HFFc6 (cell line): ENCODE data around the gene GLT6D1. TPM values are rescaled to one million over a fixed set of nuclear protein-coding genes. Genes with fewer than 3 reads are reported as not detected.

Source experiments
- DNase-seq: peaks from one replicate; pipeline ENCODE4 v3.0.0-alpha.2; 2018
- H3K27ac Mint-ChIP-seq: 2 replicates; pipeline ENCODE4 v1.8.0; 2020; ENCODE audit warnings: mild to moderate bottlenecking, mixed read lengths
- H3K27me3 Mint-ChIP-seq: 2 replicates; pipeline ENCODE4 v1.8.0; 2021; ENCODE audit warnings: mild to moderate bottlenecking, moderate library complexity, mixed read lengths; ENCODE audit not compliant: insufficient read depth
- H3K36me3 Mint-ChIP-seq: 2 replicates; pipeline ENCODE4 v1.8.0; 2021; ENCODE audit warnings: low read depth, mixed read lengths
- H3K4me1 Mint-ChIP-seq: 2 replicates; pipeline ENCODE4 v1.8.0; 2020; ENCODE audit warnings: low read depth, mixed read lengths
- H3K4me3 Mint-ChIP-seq: 2 replicates; pipeline ENCODE4 v1.8.0; 2020; ENCODE audit warnings: mild to moderate bottlenecking, moderate library complexity, mixed read lengths
- H3K9me3 Mint-ChIP-seq: 2 replicates; pipeline ENCODE4 v1.8.0; 2020; ENCODE audit warnings: mild to moderate bottlenecking, mixed read lengths
- total RNA-seq, 6 experiments: library from RNA; stranded (reverse); fragmentation: NEBNext Ultra II Directional; extraction: Animal tissue kit (Norgen Biotek cat#: 25700); gene quantifications; 2 replicates in 1 of 6; 3 replicates in 5 of 6; pipeline ENCODE4 v1.2.3, GENCODE V29; 2021
- TF ChIP-seq, protein P1 (sequence below): fragments of 200-600 bp; sonication (generic); IDR thresholded peaks from 2 replicates; pipeline ENCODE4 v1.5.0; 2021; ENCODE audit warnings: antibody characterized with exemption, mild to moderate bottlenecking

Gene GLT6D1
- total RNA-seq, 6 experiments from 2014 or later, result not detected

DNA sequence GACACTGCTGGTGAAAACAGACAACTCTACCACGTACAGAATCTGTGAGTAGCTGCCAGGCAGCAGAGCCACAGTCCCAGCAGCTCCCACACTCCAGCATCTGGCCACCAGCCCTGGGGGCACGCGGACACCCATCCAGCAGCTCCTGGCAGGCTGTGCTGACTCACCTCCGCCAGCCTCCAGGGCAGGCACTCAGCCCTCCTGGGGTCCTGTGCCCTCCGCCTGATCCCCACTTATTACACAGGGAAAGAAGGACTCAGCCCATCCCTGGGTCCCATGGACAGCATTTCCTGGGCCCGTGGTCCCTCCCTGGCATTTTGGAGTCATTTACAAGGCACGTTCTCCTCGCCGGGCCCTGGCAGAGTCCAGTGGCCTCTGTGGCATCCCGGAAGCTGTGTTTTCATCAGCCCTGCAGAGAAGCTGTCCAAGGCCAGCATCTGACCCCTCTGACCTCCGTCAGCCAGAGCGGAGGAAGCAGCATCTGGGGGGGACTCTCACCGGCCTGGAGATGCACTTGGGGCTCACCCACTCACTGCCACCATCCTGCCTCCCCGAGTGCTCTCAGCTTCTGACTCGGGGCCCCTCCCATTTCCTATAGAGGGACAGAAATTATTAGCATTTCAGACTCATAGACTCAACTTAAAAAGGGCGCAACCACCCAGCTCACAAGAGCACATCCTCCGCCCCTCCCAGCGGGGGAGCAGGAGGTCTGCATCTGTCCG lies 56.2 kb downstream of the GLT6D1 start:
- H3K9me3 Mint-ChIP-seq, result peaks cover 12% of the 10 kb centered on the region
- DNase-seq, result no peak
- no peaks in the 10 kb centered on the region for H3K4me1 Mint-ChIP-seq
- H3K4me3 Mint-ChIP-seq, result no peak overlapping the region
- peaks cover 13% of the 10 kb centered on the region for H3K27me3 Mint-ChIP-seq
- H3K36me3 Mint-ChIP-seq, result no peaks in the 10 kb centered on the region
- TF ChIP-seq, protein P1, sequence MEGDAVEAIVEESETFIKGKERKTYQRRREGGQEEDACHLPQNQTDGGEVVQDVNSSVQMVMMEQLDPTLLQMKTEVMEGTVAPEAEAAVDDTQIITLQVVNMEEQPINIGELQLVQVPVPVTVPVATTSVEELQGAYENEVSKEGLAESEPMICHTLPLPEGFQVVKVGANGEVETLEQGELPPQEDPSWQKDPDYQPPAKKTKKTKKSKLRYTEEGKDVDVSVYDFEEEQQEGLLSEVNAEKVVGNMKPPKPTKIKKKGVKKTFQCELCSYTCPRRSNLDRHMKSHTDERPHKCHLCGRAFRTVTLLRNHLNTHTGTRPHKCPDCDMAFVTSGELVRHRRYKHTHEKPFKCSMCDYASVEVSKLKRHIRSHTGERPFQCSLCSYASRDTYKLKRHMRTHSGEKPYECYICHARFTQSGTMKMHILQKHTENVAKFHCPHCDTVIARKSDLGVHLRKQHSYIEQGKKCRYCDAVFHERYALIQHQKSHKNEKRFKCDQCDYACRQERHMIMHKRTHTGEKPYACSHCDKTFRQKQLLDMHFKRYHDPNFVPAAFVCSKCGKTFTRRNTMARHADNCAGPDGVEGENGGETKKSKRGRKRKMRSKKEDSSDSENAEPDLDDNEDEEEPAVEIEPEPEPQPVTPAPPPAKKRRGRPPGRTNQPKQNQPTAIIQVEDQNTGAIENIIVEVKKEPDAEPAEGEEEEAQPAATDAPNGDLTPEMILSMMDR, result no peak
- no peak overlapping the region for H3K27ac Mint-ChIP-seq

DNA sequence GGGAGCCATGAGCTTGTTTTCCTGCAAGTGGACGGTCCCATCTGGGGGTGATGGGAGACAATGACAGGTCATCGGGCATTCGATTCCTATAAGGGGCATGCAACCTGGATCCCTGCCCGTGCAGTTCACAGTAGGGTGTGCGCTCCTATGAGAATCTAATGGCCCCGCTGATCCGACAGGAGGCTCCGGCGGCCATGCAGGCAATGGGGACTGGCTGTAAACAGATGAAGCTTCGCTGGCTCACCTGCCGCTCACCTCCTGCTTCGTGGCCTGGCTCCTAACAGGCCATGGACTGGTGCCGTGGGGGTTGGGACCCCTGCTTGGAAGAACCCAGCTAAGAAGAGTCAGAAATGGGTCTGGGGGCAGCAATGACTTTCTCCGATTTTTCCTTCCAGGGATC lies 56.8 kb downstream of the GLT6D1 start:
- Mint-ChIP-seq H3K4me1 (no peaks in the 10 kb centered on the region), H3K4me3 (no peak overlapping the region), H3K36me3 (no peaks in the 10 kb centered on the region), H3K27ac (no peak overlapping the region), H3K27me3 (peaks cover 14% of the 10 kb centered on the region), H3K9me3 (peaks cover 12% of the 10 kb centered on the region)
- TF ChIP-seq, protein P1, result no peak
- no peak for DNase-seq

DNA sequence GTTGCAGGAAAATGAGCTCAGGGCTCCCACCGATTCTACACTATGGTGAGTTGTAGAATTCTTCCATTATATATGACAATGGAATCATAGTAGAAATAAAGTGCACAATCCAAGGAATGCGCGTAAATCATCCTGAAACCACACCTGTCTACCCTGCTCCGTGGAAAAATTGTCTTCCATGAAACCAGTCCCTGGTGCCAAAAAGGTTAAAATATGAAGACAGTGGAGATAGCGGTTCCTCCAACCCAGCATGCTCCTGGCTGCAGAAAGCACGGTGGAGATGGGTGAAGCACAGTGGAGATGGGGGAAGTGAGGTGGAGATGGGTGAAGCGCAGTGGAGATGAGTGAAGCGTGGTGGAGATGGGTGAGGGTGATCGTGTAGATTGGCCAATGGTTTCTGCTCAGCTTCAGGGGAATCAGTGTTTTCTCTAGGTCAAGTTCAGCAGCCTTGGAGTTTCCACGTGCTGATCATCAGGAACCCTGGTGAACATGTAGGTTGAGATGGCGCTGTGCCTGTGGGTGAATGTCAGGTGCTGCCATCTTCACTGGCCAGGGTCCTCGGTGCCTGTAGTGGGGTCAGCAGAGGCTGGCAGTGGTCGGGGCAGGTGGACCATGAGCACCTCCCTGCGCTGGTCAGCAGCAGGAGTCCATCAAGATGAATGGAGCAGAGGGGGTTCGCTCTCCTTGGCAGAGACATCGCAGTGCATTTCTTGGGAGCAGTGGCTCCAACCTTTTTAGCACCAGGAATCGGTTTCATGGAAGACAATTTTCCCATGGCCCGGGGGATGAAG lies 57.5 kb downstream of the GLT6D1 start:
- H3K27me3 Mint-ChIP-seq, result peaks cover 17% of the 10 kb centered on the region
- no peaks in the 10 kb centered on the region for H3K4me1 Mint-ChIP-seq
- peaks cover 12% of the 10 kb centered on the region for H3K9me3 Mint-ChIP-seq
- no peaks in the 10 kb centered on the region for H3K36me3 Mint-ChIP-seq
- DNase-seq, result no peak
- H3K27ac Mint-ChIP-seq, result no peak overlapping the region
- TF ChIP-seq, protein P1, result no peak
- H3K4me3 Mint-ChIP-seq, result no peak overlapping the region

DNA sequence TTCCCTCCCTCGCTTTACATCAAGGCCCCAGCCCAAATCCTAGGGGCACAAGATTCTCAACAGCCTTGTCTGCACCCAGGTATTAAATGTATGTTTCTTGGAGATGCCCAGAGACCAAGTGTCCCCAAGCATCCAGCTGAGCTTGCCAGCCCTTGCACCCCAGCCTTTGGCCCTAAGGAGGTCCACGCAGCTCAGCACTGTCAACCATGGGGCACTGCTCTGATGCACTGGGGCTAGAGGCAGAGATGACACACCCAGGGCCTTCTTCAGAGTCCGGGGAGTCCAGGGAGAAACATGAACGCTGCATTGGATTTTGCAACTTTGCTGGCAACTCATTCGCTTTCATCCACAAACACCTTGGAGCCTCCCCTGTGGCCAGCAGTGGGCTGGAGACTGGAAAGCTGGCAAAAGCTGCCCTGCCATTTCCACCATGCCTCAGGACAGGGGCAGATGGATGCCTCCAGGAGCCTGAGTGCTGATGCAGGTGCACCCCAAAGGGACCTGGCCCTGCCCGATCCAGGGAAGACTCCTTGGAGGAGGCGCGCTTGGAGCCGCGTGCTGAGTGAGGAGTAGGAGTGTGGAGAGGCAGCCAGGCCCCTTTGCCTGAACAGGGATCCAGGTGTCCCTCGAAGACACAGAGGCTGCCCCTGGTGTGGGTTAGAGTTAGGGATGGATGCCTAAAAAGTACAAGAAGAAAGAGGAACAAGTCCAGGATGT lies 58.5 kb downstream of the GLT6D1 start:
- no peaks in the 10 kb centered on the region for H3K4me1 Mint-ChIP-seq
- H3K27ac Mint-ChIP-seq, result no peak overlapping the region
- H3K4me3 Mint-ChIP-seq, result no peak overlapping the region
- peaks cover 20% of the 10 kb centered on the region for H3K27me3 Mint-ChIP-seq
- peaks cover 12% of the 10 kb centered on the region for H3K9me3 Mint-ChIP-seq
- no peak for DNase-seq
- no peaks in the 10 kb centered on the region for H3K36me3 Mint-ChIP-seq
- TF ChIP-seq, protein P1, result no peak

DNA sequence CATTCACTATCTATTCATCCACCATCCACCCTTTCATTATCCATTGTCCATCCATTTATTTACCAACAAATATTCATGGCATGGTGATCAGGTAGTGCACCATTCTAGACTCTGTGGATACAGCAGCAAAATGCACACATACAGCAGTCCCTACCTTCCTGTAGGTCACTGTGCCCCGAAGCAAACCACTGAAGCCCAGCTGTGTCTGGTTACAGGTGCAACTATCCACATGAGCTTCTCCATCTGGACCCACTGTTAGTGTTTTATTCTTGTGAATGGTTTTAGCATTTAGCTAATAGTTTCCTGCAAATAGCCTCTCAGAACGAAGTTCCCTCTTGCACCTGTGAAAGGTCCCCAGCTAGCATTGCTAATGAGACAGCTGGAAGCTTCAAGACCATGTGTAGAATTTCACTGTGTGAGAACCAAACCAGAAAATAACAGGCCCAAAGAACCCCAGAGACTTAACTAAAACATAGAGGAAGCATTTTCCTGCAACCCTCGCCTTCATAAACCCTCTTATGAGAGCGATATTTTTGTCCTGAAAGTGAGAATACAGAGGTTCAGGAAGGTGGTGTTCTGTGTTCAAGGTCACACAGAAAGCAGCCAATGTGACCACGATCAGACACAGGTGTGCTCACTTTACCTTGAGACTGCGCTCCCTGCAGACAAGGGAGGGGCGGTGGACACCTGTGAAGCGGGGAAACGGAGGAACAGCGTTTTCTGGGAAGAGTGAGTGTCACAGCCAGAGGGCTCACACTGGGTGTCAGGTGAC lies 59.3 kb downstream of the GLT6D1 start:
- no peaks in the 10 kb centered on the region for H3K4me1 Mint-ChIP-seq
- H3K4me3 Mint-ChIP-seq, result no peak overlapping the region
- no peak for DNase-seq
- H3K9me3 Mint-ChIP-seq, result peaks cover 12% of the 10 kb centered on the region
- TF ChIP-seq, protein P1, result no peak
- H3K36me3 Mint-ChIP-seq, result no peaks in the 10 kb centered on the region
- H3K27me3 Mint-ChIP-seq, result peaks cover 13% of the 10 kb centered on the region
- H3K27ac Mint-ChIP-seq, result no peak overlapping the region
